ENCODE data around the gene GPATCH2. TPM values are rescaled to one million over a fixed set of nuclear protein-coding genes. Genes with fewer than 3 reads are reported as not detected.
"Not testable (repeated sequence)": the region's sequence is repeated elsewhere in the genome, so short reads cannot be mapped to it uniquely, and the experiment has no call there.

GPATCH2 gene
- total RNA-seq, 1 donor from 2014 or later, result 11.3 TPM

DNA sequence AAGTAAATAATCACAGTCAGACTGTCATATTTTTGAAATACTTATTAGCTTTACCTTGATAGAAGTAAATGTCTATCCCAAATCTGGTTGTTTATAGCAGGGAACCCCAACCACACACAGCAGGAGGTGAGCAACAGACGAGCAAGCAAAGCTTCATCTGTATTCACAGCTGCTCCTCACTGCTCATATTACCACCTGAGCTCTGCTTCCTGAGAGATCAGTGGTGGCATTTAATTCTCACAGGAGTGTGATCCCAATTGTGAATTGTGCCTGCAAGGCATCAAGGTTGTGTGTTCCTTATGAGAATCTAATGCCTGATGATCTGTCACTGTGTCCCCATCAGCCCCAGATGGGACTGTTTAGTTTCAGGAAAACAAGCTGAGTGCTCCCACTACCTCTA is 104.3 kb downstream of the GPATCH2 start:
- intact Hi-C loops (cut with micrococcal nuclease), result no loop called here

DNA sequence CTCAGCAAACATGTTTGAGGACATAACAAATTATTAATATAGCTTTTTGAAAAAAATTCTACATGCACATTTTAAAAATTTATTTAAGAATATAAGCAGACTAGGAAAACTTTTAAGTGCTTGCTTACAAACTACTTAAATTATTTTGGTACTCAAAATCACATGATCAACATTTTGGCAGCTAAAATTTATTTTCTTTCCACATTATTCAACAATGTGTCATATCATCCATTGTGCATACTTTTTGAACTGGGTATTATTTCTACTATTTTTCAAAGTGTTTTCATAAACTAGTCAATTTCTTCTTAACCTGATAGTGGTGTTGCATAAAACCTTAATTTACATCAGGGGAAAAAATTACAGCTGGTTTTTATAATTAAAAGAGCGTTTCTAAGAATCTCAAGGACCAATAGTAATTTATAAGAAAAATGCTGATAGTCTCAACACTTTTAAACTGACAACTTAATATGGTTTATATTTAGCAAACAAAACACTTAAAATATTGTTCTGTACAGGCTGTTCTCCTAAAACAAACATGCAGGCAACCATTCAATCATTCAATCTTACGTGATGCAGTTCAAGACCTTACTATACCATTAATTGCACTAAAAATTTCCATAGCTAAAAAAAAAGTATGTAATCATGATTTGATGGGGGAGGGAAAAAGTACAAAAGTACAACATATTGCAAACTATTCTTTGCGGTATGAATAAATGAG is 105.0 kb downstream of the GPATCH2 start:
- intact Hi-C loops (cut with micrococcal nuclease), result no loop called here

DNA sequence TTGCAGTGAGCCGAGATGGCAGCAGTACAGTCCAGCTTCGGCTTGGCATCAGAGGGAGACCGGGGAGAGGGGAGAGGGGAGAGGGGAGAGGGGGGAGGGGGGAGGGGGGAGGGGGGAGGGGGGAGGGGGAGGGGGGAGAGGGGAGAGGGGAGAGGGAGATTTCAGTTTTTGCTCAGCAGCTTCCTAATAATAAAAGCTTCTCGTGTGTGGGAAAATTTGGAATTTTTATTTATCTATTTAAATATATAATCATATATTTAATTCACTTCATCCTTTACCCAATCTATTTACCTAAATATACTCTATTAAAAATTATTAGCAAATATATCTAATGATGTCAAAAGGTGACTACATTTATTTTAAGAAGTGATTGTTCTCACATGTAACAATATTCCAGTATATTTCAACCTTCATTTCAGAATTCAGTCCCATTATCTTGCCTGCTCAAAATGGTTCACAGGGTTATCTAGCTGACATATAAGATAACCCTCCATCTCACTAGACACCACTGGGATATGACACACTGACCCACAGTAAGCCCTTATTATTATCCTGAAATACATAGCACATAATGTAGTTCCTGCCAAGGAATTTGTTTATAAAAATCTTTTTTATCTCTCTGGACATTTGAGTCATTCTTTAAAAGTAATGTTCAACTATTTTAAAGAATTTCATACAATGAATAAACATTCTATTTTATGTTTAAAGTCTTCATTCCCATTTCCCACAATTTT is 105.9 kb downstream of the GPATCH2 start:
- intact Hi-C loops (cut with micrococcal nuclease), result no loop called here

GRCh38 chr1:217523921-217524320 is 107.0 kb downstream of the GPATCH2 start:
- intact Hi-C loops (cut with micrococcal nuclease), result not testable (repeated sequence)

DNA sequence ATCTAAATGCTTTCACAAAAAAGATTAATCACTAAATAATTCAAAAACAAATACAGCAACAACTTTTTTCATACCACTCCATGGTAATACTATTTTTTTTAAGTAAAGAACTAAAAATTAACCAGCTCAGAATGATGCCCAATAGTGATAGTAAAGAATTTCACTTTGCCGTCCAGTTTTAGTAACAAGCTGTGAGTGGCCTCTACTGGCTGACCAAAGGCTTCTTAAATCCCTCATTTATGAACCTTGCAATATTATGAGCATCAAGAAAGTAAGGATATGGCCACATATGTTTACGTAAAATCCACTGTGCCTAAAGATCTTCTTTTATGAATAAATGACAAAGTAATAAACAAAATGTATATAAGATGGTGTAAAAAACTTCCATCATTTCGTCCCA is 108.6 kb downstream of the GPATCH2 start:
- intact Hi-C loops (cut with micrococcal nuclease), result no loop called here

- intact Hi-C loops (cut with micrococcal nuclease), result no loop called here
These were observed 109.6 kb downstream of the GPATCH2 start for GRCh38 chr1:217521317-217521716.

DNA sequence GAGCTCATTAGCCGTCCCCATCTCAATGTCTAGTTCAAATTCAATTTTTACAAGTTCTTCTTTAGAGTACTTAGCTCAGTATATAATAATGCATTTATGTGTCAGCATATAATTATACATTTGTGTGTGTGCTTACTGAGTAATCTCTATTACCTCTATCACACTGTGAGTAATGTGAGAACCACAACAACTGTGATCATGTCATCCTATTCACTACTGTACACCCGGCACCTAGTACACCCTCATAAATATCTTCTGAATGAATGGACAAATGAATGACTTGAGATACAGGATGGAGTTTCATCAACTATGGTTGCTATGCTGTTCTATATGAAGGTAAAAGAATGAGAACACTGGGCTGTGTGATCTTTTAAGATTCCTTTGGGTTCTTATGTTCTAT is 124.0 kb downstream of the GPATCH2 start:
- intact Hi-C loops (cut with micrococcal nuclease), result no loop called here

DNA sequence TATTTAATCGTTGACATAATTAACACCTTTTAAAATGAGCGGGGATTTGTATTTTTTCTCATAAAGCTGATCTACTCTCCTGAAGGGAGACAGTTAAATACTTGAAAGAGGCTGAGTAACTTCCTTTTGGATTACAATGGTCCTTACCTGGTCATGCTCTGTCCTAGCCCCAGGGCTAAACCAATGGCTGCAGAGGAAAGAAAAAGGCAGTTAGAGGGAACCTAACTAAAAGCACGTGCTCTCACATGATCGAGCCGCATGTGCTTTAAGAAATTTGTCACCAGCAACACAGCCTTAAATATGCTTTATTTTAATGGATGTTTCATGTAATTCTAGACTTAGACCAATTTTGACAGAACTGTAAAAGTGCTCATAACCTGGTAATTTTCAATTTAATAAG is 132.7 kb downstream of the GPATCH2 start:
- intact Hi-C loops (cut with micrococcal nuclease), result no loop called here

GRCh38 chr1:217495249-217495648 is 135.6 kb downstream of the GPATCH2 start:
- intact Hi-C loops (cut with micrococcal nuclease), result no loop called here

- intact Hi-C loops (cut with micrococcal nuclease), result no loop called here
These were observed 136.1 kb downstream of the GPATCH2 start for GRCh38 chr1:217494767-217495166.

- intact Hi-C loops (cut with micrococcal nuclease), result no loop called here
These were observed 137.6 kb downstream of the GPATCH2 start for GRCh38 chr1:217493290-217493689.

- intact Hi-C loops (cut with micrococcal nuclease), result no loop called here
These were observed 146.0 kb downstream of the GPATCH2 start for GRCh38 chr1:217484871-217485270.

GRCh38 chr1:217482356-217483102 is 148.4 kb downstream of the GPATCH2 start:
- intact Hi-C loops (cut with micrococcal nuclease), result loop anchor here (1.0 kb wide), 1 partner anchor 149 kb away; the partner anchor contains the start of genes GPATCH2 and SPATA17

- intact Hi-C loops (cut with micrococcal nuclease), result no loop called here
These were observed 152.4 kb downstream of the GPATCH2 start for GRCh38 chr1:217478450-217478849.

GRCh38 chr1:217472915-217473314 is 158.0 kb downstream of the GPATCH2 start:
- intact Hi-C loops (cut with micrococcal nuclease), result no loop called here

- intact Hi-C loops (cut with micrococcal nuclease), result no loop called here
These were observed 159.5 kb downstream of the GPATCH2 start for GRCh38 chr1:217471403-217471802.

DNA sequence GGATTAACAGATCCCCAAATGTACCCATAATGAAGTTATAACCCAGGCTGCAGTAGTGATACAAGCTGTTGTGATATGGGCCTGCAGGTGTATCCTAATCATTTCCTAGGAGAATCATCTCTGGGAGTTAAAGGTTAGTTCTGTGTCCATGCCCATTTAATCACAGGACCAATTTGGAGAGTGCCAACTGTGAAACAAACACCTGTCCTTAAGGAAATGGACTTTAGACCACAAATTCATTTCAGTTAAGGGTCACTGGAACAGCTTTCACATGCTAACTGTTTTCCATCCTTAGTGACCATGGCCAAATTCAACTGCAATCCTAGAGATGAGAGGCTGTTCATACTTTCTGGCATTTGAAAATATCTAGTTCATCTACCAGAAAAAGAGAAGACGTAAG is 160.9 kb downstream of the GPATCH2 start:
- intact Hi-C loops (cut with micrococcal nuclease), result no loop called here

DNA sequence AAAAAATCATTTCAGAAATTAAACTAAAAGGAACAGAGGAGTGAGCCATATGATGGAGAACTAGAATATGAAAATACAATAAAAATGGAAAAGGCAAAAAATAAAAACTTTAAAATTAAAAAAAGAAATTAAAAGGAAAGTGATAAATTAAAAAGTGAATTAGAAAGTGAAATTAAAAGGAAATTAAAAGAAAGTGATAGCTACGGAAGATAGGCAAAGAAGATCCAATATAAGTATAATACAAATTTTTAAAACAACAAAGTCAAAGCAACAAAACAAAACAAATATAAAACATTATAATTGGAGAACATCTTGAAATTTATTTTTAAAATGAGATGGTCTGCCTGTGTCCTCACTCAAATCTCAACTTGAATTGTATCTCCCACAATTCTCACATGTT is 165.8 kb downstream of the GPATCH2 start:
- intact Hi-C loops (cut with micrococcal nuclease), result no loop called here

- intact Hi-C loops (cut with micrococcal nuclease), result no loop called here
These were observed 168.2 kb downstream of the GPATCH2 start for GRCh38 chr1:217462666-217463065.

- intact Hi-C loops (cut with micrococcal nuclease), result no loop called here
These were observed 168.7 kb downstream of the GPATCH2 start for GRCh38 chr1:217462159-217462558.

DNA sequence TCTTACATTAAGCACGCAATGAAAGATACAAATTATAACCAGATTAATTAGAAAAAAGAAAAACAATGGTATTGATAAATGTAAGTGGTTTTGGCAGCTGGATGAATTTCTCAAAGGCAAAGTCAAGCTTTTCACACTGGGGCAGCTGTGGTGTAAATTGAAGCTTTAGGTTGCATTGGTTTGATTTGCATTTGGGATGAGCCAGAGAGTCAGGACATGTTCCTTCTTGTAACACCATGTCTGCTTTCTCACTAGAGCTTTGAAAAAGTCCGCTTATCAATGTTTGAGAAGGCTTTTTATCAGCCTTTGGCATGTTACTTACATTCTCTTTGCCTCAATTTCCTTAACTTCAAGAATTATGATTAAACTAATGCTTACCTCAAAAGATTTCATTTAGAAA is 173.9 kb downstream of the GPATCH2 start:
- intact Hi-C loops (cut with micrococcal nuclease), result no loop called here

DNA sequence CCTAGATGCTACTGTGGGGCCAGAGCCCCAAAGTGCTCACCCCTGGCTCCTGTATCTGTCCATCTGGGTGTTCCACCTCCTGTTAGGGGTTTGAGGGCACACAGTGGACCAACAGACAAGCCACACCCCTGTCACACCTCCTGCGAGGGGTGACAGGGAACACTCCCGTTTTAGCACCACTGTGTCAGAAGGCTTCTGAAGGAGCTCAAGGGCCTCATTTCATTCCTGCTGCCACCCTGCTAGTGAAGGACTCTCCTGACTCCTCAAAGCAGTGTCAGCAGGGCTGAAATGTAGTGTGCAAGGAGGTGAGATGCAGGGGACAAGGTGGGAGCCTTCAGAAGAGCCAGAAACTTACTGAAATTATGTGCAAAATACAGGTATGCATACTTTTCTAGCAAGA is 174.6 kb downstream of the GPATCH2 start:
- intact Hi-C loops (cut with micrococcal nuclease), result no loop called here

Measured in T-helper 1 cell treated with Interleukin-12 subunit alpha and Interleukin-12 subunit beta and Interleukin-4 antibody, amounts not matched to agents 30 ng/mL and 1 ng/mL, for 36 hours (primary cell).